Stimulated activated CD4-positive, alpha-beta T cell treated with anti-CD3 and anti-CD28 coated beads, Interleukin-12 subunit alpha, Interleukin-12 subunit beta, amount 100 ng/mL, for 24 hours (primary cell): ENCODE data around the gene BICD2.

Source experiments
- DNase-seq, 2 experiments: peaks; one replicate each; pipeline ENCODE4 v3.0.0-alpha.2; 2020; ENCODE audit warnings: low read depth in 2 of 2

The BICD2 gene

GRCh38 chr9:92714787-92715487 is 49.7 kb downstream of the BICD2 start:
- no peak for DNase-seq

GRCh38 chr9:92714016-92714415 is 50.6 kb downstream of the BICD2 start:
- DNase-seq, result no peak

GRCh38 chr9:92713528-92713927 is 51.1 kb downstream of the BICD2 start:
- no peak for DNase-seq

- DNase-seq, result no peak
These were observed 51.9 kb downstream of the BICD2 start for GRCh38 chr9:92712767-92713166.

- no peak for DNase-seq
These were observed 52.8 kb downstream of the BICD2 start for GRCh38 chr9:92711844-92712243.

- no peak for DNase-seq
These were observed 53.5 kb downstream of the BICD2 start for GRCh38 chr9:92711146-92711545.

- no peak for DNase-seq
These were observed 54.3 kb downstream of the BICD2 start for GRCh38 chr9:92710368-92710767.

GRCh38 chr9:92709954-92710353 is 54.7 kb downstream of the BICD2 start:
- DNase-seq, result no peak

GRCh38 chr9:92709240-92709639 is 55.4 kb downstream of the BICD2 start:
- no peak for DNase-seq

- DNase-seq, result no peak
These were observed 57.1 kb downstream of the BICD2 start for GRCh38 chr9:92707530-92707929.

GRCh38 chr9:92706218-92706940 is 58.3 kb downstream of the BICD2 start:
- DNase-seq, result no peak

GRCh38 chr9:92704528-92704927 is 60.1 kb downstream of the BICD2 start:
- DNase-seq, result no peak

GRCh38 chr9:92696619-92697018 is 68.0 kb downstream of the BICD2 start:
- DNase-seq, result no peak

- DNase-seq, result no peak
These were observed 77.7 kb downstream of the BICD2 start for GRCh38 chr9:92686954-92687353.

GRCh38 chr9:92685022-92685421 is 79.6 kb downstream of the BICD2 start:
- DNase-seq, result no peak

GRCh38 chr9:92682269-92682668 is 82.4 kb downstream of the BICD2 start:
- no peak for DNase-seq

- no peak for DNase-seq
These were observed 84.2 kb downstream of the BICD2 start for GRCh38 chr9:92680166-92681119.

- DNase-seq, result no peak
These were observed 85.0 kb downstream of the BICD2 start for GRCh38 chr9:92679413-92680165.

- DNase-seq, result no peak
These were observed 93.3 kb downstream of the BICD2 start for GRCh38 chr9:92671323-92671722.

GRCh38 chr9:92669890-92670708 is 94.5 kb downstream of the BICD2 start, which contains the start of gene IPPK:
Gene IPPK (minus strand): TSS chr9:92670131. CDS start chr9:92669988, 143 bp downstream.
- peak; percentile 96 to 97 for DNase-seq

- DNase-seq, result peak in 1 of 2 experiments; percentile 7
These were observed 95.1 kb downstream of the BICD2 start for GRCh38 chr9:92669527-92669889.
